Measurements from ENCODE around the gene GSTM4.

The GSTM4 gene

DNA sequence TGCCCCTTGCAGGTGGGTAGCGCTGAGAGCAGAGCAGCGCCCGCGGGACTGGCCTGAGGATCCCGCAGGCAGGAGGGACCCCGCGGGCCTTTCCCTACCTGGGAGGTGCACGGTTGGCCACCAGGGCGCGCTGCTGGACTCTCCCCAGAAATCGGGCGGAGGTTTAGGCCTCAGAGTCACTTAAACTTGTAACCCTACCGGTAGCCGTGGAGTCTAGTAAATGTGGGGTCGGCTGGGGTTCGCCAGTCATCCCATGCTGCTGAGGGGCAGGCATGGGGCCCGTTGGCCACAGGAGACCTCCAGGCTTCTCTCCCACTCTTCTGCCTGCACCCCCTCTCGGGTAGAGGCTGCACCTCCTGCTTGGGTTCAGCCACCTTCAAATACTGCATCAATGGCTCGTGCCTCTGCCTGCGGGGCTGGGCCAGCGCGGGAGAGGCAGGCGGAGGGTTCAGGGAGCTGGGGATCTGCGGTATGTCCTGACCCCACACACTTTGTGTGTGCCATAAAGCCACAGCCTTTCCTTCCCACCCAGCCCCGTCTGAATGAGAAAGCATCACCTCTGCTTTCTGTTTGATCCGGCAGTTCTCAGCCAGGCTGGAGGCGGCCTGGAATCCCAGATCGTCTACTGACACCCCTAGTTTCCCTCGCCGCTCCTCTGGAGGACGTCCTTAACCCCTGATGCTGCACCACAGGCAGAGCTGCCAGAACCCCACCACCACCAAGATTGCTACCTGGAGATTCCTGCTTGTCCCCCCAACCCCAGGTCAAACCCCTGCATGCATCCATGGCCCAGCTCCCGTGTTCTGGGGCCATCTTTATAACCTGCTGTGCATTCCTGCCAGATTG lies 12.3 kb upstream of the GSTM4 start:
- Histone ChIP-seq H3K4me3 (replicated peaks; ENCODE audit: insufficient read depth, low read length) (no peak overlapping the region), H3K27ac (replicated peaks) (no peak overlapping the region), H3K27me3 (ENCODE audit: insufficient read depth, poor library complexity, severe bottlenecking) (no peaks in the 10 kb centered on the region)
- TF ChIP-seq, protein P1, sequence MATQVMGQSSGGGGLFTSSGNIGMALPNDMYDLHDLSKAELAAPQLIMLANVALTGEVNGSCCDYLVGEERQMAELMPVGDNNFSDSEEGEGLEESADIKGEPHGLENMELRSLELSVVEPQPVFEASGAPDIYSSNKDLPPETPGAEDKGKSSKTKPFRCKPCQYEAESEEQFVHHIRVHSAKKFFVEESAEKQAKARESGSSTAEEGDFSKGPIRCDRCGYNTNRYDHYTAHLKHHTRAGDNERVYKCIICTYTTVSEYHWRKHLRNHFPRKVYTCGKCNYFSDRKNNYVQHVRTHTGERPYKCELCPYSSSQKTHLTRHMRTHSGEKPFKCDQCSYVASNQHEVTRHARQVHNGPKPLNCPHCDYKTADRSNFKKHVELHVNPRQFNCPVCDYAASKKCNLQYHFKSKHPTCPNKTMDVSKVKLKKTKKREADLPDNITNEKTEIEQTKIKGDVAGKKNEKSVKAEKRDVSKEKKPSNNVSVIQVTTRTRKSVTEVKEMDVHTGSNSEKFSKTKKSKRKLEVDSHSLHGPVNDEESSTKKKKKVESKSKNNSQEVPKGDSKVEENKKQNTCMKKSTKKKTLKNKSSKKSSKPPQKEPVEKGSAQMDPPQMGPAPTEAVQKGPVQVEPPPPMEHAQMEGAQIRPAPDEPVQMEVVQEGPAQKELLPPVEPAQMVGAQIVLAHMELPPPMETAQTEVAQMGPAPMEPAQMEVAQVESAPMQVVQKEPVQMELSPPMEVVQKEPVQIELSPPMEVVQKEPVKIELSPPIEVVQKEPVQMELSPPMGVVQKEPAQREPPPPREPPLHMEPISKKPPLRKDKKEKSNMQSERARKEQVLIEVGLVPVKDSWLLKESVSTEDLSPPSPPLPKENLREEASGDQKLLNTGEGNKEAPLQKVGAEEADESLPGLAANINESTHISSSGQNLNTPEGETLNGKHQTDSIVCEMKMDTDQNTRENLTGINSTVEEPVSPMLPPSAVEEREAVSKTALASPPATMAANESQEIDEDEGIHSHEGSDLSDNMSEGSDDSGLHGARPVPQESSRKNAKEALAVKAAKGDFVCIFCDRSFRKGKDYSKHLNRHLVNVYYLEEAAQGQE (IDR thresholded peaks at IDR 0.05; ENCODE audit: insufficient replicate concordance, low read depth): no peak
- TF ChIP-seq, protein P2, sequence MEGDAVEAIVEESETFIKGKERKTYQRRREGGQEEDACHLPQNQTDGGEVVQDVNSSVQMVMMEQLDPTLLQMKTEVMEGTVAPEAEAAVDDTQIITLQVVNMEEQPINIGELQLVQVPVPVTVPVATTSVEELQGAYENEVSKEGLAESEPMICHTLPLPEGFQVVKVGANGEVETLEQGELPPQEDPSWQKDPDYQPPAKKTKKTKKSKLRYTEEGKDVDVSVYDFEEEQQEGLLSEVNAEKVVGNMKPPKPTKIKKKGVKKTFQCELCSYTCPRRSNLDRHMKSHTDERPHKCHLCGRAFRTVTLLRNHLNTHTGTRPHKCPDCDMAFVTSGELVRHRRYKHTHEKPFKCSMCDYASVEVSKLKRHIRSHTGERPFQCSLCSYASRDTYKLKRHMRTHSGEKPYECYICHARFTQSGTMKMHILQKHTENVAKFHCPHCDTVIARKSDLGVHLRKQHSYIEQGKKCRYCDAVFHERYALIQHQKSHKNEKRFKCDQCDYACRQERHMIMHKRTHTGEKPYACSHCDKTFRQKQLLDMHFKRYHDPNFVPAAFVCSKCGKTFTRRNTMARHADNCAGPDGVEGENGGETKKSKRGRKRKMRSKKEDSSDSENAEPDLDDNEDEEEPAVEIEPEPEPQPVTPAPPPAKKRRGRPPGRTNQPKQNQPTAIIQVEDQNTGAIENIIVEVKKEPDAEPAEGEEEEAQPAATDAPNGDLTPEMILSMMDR (IDR thresholded peaks at IDR 0.05; ENCODE audit: insufficient read depth, low read length): peak; percentile 78
- TF ChIP-seq SPI1 (IDR thresholded peaks at IDR 0.05; ENCODE audit: borderline replicate concordance, low read depth) (no peak), POLR2AphosphoS5 (IDR thresholded peaks at IDR 0.05; ENCODE audit: low read depth) (no peak), GABPA (IDR thresholded peaks at IDR 0.05; ENCODE audit: low read depth) (no peak)
- peak in 1 of 2 experiments; percentile 83 for DNase-seq (ENCODE audit: low read depth in 1 of 2, low spot score in 1 of 2)

DNA sequence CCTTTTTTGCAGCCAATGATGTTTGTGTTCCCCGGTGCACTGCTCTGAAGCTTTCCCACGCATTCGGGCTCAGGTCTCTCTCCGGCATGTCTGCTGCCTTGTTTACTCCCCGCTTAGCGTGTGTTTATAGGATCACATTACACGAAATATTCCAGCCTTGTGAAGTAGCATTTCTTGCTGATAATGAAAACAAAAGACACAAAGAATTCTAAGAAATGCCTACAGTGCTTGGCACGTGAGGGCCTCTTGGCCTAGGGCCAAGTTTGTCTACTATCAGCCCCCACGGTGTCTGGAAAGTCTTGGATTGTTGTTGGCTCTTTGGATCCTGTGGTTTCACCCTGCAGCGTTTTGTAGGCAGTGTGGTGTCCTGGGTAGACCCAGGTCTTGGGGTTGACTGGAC lies 11.2 kb upstream of the GSTM4 start:
- H3K27me3 ChIP-seq (ENCODE audit: insufficient read depth, poor library complexity, severe bottlenecking): no peaks in the 10 kb centered on the region
- no peak overlapping the region for H3K27ac ChIP-seq (replicated peaks)
- H3K4me3 ChIP-seq (replicated peaks; ENCODE audit: insufficient read depth, low read length): no peak overlapping the region
- DNase-seq (ENCODE audit: low read depth in 1 of 2, low spot score in 1 of 2): no peak
- TF ChIP-seq, protein P2 (IDR thresholded peaks at IDR 0.05; ENCODE audit: insufficient read depth, low read length): no peak
- TF ChIP-seq SPI1 (IDR thresholded peaks at IDR 0.05; ENCODE audit: borderline replicate concordance, low read depth) (no peak), GABPA (IDR thresholded peaks at IDR 0.05; ENCODE audit: low read depth) (no peak), POLR2AphosphoS5 (IDR thresholded peaks at IDR 0.05; ENCODE audit: low read depth) (no peak)
- TF ChIP-seq, protein P1 (IDR thresholded peaks at IDR 0.05; ENCODE audit: insufficient replicate concordance, low read depth): no peak

DNA sequence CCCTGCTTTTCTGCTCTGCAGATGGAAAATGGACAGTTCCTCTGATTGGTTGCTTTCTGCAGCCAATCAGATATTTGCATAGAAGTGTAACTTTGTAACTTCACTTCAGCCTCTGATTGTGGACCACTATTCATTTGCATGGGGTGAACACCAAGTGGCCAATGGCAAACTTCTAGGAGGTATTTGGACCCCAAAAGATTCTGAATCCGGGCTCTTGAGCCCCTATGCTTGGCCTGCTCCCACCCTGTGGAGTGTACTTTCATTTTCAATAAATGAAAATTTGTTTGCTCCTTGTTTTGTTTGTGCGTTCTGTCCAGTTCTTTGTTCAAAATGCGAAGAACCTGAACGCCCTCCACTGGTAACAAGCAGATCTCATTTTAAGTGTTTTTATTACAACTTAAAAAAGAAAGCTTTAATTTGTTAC lies 6.4 kb upstream of the GSTM4 start:
- no peak for DNase-seq (ENCODE audit: low read depth in 1 of 2, low spot score in 1 of 2)
- TF ChIP-seq, protein P1 (IDR thresholded peaks at IDR 0.05; ENCODE audit: insufficient replicate concordance, low read depth): no peak
- TF ChIP-seq POLR2AphosphoS5 (IDR thresholded peaks at IDR 0.05; ENCODE audit: low read depth) (no peak), SPI1 (IDR thresholded peaks at IDR 0.05; ENCODE audit: borderline replicate concordance, low read depth) (no peak), GABPA (IDR thresholded peaks at IDR 0.05; ENCODE audit: low read depth) (no peak)
- TF ChIP-seq, protein P2 (IDR thresholded peaks at IDR 0.05; ENCODE audit: insufficient read depth, low read length): no peak
- H3K4me3 ChIP-seq (replicated peaks; ENCODE audit: insufficient read depth, low read length): no peak overlapping the region
- no peaks in the 10 kb centered on the region for H3K27me3 ChIP-seq (ENCODE audit: insufficient read depth, poor library complexity, severe bottlenecking)
- H3K27ac ChIP-seq (replicated peaks): no peak overlapping the region
